Subcutaneous adipose tissue (tissue), 4 donors: ENCODE data around the gene PARVB. TPM values are rescaled to one million over a fixed set of nuclear protein-coding genes. Genes with fewer than 3 reads are reported as not detected.

ENCODE experiments used
- total RNA-seq, 4 donors: library from RNA; depleted of rRNA; stranded (reverse); fragments of >200 nt; gene quantifications; one replicate each; pipeline ENCODE4 v1.1.0, GENCODE V29; 2016
- TF ChIP-seq, protein P1 (sequence below): fragments of 450-650 bp; IDR thresholded peaks from one replicate; pipeline ENCODE4 v1.5.1; 2016; ENCODE audit warnings: low read depth, mild to moderate bottlenecking, control low read depth, antibody characterized with exemption, moderate library complexity

The PARVB gene
- total RNA-seq, 4 donors from 2014 or later: 47.8 to 175 (median 52.8) TPM

DNA sequence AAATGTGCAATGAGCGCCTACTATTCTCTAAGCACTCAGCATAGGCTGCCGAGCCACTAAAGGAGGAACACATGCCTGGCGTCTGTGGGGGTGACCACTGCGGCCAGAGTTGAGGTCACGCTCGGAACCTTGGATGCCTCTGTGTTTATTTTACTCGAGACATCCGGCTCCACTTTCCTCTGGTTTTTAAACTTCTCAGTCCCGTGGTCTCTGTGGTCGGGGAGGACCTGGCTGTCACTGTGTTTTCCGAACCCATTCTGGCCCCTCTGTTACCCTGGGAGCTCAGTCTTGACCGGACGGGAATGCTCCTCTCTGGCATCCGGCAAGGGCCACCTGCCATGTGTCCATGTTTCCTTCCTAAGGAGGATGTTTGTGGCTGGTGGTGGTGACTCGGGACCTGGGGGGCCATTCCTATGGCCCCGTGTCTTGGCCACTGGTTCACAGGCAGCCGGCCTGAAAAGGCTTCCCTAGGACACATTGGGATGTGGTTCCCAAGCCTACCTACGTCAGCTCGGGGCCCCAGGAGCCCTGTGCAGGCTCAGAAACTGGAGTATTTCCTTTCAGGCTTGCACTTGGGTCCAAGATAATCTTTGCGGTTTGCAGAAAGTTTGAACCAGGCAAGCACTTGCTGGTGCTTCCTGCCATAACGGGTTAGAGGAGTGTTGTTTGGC is 109.9 kb downstream of the PARVB start:
- TF ChIP-seq, protein P1, sequence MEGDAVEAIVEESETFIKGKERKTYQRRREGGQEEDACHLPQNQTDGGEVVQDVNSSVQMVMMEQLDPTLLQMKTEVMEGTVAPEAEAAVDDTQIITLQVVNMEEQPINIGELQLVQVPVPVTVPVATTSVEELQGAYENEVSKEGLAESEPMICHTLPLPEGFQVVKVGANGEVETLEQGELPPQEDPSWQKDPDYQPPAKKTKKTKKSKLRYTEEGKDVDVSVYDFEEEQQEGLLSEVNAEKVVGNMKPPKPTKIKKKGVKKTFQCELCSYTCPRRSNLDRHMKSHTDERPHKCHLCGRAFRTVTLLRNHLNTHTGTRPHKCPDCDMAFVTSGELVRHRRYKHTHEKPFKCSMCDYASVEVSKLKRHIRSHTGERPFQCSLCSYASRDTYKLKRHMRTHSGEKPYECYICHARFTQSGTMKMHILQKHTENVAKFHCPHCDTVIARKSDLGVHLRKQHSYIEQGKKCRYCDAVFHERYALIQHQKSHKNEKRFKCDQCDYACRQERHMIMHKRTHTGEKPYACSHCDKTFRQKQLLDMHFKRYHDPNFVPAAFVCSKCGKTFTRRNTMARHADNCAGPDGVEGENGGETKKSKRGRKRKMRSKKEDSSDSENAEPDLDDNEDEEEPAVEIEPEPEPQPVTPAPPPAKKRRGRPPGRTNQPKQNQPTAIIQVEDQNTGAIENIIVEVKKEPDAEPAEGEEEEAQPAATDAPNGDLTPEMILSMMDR: no peak

DNA sequence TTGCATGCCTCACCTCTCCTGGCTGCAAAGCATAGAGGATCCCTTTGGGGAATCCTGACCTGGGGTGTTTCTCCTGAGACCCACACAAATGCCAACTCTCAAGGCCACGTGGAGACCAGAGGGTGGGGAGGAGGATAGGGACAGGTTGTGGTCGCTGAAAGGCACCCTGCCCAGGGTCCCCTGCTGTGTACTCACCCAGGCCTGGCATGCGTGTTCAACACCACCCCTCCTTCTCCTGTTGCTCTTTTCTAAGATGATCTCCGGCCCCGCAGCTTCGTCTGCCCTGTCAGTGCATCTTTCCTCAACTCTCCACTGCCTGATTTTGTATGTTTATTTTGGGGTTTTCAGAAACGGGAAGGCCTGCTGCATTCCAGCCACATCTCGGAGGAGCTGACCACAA is 112.0 kb downstream of the PARVB start:
- TF ChIP-seq, protein P1: no peak

DNA sequence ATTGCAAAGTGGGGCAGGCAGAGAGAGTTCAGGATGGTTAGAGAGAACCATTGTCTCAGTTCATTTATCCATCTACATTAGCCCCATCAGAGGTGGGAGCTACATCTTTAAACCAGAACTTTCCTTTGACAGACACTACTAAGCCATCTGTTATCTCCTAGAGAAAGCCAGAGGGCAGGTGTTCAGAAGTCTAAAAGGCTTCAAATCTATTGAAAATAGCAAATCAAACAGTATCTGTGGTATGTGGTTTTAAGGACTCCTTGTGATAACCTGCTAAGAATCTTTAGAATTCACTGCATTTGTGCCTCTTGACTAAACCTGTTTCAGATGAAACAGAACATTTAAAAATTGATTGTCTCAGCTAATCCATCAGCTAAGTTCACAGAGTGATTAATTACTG is 112.7 kb downstream of the PARVB start:
- TF ChIP-seq, protein P1: no peak

DNA sequence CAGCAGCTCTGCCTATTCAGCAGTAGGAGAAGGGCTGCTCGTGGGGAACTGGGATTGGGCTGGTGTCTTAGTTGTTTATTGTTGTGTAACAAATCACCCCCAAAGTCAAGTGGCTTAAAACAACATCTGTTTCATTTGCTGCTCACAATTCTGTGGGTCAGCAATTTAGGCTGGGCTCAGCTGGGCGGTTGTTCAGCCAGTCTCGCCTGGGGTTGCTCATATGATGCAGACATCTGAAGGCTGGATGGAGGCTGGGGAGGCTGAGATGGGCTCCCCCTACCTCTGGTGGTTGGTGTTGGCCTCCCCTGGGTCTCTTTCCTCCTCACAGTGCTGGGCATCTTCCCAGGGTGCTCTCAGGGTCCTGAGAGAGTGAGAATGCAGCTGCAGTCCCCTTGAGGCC is 113.3 kb downstream of the PARVB start:
- TF ChIP-seq, protein P1: no peak

DNA sequence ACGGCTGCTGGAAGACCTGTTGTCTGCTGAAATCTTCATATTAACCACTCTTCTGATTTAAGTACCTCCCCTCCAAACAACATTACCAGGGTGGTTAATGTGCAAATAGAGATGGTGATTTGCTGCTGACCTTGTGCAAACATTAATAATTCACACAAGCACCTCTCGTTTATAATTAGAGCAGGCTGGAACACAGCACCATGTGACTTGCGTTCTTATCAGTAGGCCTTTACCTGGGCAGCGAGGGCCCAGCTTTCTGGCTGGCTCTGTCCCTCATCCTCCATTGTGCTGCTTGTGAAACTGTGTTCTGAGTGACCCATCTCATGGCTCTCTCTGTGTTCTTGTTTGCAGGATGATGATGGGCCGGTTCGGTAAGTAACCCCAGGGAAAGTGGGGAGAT is 115.7 kb downstream of the PARVB start:
- TF ChIP-seq, protein P1: no peak

DNA sequence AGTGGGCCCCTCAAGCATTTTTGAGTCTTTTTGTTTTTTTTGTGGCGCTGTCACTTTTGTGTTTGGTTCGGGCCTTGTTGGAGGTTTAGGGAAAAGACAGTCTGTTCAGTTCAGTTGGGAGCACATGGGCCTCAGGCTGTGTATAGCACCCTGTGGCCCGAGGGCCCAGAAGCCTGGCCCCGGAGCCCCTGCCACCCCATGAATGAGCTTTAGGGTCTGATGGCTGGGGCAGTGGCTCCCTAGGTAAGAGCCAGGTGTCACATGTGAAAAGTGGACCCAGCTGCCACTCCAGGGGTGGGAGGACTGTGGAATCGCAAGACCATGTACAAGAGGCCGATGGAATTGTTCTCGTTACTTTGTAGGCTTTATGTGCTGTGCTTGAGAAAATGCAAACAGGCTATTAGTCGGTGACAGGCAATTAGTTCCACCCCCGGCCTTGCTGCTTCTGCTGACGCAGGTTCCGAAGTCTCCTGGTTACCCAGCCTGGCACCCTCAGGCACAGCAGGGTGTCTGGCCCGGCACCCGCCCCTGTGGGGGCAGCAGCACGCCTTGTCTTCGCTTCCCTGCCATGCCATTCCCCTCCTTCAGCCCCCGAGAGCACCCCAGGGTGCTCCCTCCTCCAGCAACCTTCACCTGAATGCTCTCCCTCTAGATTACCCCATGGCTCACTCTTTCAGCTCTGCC is 118.5 kb downstream of the PARVB start:
- TF ChIP-seq, protein P1: no peak

DNA sequence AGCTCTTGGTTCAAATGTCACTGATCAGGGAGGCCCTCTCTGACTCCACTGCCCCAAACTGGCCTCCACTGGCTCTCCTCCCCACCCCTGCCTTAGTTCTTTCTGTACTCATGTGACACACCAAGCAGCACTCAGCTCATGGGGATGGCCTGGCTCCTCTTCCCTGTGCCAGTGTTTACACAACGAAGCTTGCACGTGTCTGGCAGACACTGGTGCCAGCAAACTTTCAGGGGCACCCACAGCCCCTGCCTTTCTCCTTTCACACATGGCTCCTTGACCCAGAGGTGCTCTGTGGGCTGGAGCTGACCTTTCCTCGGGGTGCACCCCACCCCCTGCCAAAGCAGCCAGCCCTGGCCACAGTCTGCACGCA is 119.0 kb downstream of the PARVB start:
- TF ChIP-seq, protein P1: no peak
